Stimulated activated CD8-positive, alpha-beta memory T cell treated with anti-CD3 and anti-CD28 coated beads, Interleukin-4, amount 100 ng/mL, for 48 hours (primary cell): ENCODE data around the gene TNKS2.
A peak's percentile ranks its signal among the peaks of the same experiment; 100 is the strongest.
"Not testable (repeated sequence)": the region's sequence is repeated elsewhere in the genome, so short reads cannot be mapped to it uniquely, and the experiment has no call there.

Experiments used
- DNase-seq: peaks from one replicate; pipeline ENCODE4 v3.0.0-alpha.2; 2020

Gene TNKS2

DNA sequence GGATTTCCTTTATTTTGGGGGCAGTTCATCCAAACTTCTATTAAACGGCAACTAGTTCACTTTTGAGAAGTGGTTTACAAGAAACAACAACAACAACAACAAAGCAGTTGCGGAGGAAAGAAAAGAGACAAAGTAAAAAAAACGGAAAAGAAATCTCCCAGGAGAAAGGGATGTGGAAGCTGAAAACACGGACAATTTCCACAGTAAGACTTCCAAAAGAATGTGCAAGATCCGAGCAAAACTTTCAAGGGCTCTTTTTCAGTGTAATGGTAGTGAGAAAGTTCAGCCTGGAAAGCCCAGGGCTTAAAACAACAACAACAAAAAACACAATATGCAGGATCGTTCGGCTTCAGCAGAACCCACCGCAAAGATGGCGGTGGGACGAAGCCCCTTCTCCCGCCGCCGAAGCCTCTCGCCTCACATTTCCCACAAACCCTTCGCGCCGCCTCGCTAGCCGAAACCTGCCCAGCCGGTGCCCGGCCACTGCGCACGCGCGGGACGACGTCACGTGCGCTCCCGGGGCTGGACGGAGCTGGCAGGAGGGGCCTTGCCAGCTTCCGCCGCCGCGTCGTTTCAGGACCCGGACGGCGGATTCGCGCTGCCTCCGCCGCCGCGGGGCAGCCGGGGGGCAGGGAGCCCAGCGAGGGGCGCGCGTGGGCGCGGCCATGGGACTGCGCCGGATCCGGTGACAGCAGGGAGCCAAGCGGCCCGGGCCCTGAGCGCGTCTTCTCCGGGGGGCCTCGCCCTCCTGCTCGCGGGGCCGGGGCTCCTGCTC, at the start of gene TNKS2:
Gene TNKS2, plus strand, starts transcription at position 553 of the 775 bp plus-strand sequence. CDS start 265 bp downstream, outside the sequence.
- DNase-seq, result peak; percentile 95

DNA sequence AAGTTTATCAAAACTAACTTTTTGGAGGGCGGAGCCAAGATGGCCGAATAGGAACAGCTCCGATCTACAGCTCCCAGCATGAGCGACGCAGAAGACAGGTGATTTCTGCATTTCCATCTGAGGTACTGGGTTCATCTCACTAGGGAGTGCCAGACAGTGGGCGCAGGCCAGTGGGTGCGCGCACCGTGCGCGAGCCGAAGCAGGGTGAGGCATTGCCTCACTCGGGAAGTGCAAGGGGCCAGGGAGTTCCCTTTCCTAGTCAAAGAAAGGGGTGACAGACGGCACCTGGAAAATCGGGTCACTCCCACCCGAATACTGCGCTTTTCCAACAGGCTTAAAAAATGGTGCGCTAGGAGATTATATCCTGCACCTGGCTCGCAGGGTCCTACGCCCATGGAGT, 48.6 kb upstream of the TNKS2 start:
- not testable (repeated sequence) for DNase-seq

DNA sequence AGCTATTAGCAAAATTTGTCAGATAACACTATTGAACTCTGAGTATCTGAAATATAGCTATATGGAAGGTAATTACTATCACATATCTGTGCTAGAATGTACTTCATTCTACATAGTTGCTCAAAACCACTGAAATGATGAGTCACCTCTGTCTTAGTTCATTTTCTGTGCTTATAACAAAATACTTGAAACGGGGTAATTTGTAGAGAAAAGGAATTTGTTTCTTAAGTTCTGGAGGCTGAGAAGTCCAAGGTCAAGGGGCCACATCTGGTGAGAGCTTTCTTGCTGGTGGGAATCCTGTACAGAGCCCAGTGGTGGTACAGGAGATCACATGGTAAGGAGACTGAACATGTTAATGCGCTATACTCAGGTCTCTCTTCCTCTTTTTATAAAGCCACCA, 41.9 kb upstream of the TNKS2 start:
- DNase-seq, result no peak

DNA sequence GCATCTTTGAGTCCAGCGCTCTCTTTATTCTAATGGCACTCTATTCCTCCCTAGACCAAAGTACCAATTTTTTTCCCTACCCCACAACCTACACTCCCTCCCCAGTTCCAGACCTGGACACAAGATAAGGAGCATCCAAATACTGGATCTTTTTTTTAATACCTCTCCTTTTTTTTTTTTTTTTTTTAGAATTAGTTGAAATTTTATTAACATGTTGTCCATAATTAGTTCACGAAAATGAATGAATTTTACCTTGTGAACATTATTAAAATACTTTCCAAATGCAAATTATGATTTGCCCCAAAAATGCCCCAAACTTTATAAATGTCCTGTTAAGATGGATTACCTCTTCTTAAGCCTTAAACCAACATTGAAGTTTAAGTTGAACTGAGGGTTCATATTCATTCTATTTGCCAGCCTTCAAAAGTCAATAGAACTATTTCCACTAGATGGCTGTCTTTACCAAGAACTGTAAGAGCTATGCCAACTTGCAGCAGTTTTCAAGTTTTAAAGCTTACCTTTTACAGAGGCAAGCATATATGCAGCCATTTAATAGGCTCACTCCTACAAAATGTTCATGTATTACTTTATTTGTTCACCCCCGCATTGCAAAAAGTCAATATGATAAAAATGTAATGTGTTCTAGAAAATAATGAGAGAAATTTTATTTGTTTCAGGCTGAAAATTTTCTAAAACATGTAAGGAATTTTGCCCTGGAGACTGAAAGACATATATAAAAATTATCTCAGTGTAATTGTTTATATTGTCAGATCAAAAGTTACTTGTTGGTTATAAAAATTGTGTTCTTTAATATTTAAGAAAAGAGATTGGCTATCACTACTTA, 39.7 kb upstream of the TNKS2 start:
- no peak for DNase-seq

DNA sequence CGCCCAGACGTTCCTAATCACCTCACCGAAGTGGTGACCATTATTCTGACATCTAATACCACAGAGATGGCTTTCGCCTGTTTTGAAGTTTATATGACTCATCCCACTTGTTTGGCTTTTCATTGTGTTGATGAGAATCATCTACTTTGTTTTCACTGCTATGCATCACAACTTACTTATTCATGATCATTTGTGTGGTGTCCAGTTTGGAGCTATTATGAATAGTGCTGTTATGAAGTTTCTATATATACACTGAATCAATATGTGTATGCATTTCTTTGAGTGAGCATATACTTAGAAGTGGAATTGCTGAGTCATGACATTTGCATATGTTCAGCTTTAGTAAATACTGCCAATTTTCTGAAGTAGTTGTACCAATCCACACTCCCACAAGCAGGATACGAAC, 38.6 kb upstream of the TNKS2 start:
- no peak for DNase-seq

DNA sequence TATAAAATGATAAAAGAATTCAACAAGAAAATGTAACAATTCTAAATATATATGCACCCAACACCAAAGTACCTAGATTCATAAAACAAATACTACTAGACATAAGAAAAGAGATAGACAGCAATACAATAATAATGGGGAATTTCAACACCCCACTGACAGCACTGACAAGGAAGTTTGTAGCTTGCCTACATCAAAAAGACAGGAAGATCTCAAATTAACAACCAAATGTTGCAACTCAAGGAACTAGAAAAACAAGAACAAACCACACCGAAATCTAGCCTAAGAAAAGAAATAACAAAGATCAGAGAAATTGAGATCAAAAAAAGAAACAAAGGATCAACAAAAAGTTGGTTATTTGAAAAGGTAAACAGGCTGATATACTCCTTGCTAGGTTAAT, 36.5 kb upstream of the TNKS2 start:
- no peak for DNase-seq

DNA sequence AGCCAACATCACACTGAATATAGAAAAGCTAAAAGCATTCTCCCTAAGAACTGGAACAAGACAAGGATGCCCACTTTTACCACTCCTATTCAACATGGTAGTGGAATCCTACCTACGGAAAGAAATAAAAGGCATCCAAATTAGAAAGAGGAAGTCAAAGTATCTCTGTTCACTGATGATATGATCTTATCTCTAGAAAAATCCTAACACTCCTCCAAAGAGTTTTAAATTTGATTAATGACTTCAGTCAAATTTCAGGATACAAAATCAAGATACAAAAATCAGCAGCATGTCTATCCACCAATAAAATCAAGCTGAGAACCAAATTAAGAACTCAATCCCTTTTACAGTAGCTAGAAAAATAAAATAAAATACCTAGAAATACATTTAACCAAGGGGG, 35.3 kb upstream of the TNKS2 start:
- no peak for DNase-seq

DNA sequence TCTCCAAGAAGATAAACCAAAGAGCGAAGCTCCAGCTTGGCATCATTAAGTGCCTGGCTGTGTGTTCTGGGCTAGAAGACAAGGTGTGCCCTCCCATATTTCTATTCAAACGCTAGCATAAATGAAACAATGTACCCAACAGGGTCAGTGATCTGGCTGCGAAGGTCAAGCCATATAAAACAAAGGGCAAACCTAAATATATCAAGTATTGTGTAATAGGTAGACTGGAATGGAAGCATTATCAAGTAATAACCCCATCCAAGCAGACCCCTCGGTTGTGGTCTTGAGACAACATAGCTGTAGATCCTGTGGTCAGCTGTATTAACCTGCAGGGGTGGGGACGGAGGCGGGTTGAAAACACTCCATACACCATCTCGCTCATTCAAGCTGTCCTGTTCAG, 31.6 kb upstream of the TNKS2 start:
- no peak for DNase-seq

DNA sequence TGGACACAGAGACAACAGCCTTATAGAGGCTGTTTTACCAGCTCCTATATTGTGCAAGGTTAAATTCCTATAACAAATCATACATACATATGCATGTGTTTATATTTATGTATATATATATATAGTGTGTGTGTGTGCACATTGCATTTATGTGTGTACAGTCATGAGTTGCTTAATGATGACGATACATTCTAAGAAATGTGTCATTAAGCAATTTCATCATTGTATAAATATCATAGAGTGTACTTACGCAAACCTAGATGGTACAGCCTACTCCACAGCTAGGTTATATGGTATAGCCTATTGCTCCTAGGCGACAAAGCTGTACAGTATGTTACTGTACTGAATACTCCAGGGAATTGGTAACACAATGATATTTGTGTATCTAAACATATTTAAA, 30.1 kb upstream of the TNKS2 start:
- no peak for DNase-seq

DNA sequence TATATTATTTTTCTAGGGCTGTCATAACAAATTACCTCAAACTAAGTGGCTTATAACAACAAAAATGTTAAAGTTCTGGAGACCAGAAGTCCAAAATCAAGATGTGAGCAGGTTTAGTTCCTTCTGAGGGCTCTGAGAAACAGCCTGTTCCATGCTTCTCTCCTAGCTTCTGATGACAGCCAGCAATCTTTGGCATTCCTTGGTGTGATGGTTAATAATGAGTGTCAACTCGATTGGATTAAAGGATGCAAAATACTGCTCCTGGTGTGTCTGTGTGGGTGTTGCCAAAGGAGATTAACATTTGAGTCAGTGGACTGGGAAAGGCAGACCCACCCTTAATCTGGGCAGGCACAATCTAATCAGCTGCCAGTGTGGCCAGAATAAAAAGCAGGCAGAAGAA, 26.3 kb upstream of the TNKS2 start:
- DNase-seq, result no peak

DNA sequence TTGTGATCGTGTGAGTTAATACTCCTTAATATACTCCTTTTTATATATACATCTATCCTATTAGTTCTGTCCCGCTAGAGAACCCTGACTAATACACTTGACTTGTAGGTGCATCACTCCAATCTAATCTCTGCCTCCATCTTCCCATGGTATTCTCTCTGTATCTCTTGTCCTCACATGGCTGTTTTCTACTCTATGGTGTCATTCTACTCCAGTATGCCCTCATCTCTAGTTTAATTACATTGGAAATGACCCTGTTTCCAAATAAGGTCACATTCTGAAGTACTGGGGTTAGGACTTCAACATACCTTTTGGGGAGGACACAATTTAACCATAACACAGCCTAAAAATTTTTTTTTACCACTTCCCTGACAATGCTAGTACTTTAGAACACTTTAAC, 25.8 kb upstream of the TNKS2 start:
- no peak for DNase-seq

DNA sequence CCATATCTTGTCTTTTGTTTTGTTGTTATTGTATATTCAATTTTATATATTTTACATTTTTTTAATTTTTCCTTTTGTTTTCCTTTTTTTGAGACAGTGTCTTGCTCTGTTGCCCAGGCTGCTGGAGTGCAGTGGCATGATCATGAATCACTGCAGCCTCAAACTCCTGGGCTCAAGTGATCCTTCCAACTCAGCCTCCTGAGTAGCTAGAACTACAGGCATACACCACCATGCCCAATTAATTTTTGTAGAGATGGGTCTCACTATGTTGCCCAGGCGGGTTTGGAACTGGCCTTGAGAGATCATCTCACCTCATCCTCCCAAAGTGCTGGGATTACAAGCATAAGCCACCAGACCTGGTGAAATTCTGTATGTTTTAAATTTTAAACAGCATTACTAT, 25.4 kb upstream of the TNKS2 start:
- no peak for DNase-seq

DNA sequence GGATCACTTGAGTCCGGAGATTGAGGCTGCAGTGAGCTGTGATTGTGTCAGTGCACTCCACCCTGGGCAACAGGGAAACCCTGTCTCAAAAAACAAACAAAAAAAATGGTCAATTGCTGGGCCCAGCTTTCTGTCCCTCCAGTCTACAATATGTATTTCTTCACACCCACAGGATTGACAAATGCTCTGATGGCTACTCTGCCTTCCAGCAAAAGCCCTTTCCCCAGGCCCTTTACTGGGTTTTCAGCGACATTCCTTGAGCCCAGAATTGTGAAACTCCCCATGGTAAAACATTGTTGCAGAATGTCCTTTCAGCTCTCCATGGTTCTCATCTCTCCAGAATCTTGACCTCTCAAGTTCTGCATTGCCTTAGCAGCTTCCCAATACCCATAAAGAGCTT, 23.7 kb upstream of the TNKS2 start:
- no peak for DNase-seq

DNA sequence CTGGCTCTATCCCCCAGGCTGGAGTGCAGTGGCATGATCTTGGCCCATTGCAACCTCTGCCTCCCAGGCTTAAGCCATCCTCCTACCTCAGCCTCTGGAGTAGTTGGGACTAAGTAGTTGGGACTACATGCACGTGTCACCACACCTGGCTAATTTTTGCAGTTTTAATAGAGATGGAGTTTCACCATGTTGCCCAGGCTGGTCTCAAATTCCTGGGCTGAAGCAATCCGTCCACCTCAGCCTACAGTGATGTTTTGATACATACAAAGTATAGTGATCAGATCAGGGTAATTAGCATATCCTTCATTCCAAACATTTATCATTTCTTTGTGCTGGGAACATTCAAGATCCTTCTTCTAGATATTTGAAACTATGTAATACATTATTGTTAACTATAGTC, 22.5 kb upstream of the TNKS2 start:
- DNase-seq, result no peak

DNA sequence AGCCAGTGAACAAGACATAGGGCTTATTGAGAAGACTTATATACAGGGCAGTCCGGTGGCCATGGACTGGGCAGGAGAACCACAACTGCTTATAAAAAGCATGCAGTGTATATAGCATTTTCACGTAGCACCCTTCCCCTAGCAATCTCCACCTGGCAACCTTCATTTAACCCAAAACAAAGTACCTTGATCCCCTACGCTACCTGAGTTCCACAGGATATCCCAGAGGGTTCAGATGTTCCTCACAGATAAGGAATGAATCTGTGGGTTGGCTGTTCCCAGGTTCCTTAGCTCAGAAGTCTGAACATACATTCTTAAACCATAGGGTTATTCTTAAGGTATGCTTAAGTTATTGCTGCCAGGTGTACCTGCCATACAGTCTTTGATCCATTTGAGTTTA, 22.0 kb upstream of the TNKS2 start:
- DNase-seq, result no peak

DNA sequence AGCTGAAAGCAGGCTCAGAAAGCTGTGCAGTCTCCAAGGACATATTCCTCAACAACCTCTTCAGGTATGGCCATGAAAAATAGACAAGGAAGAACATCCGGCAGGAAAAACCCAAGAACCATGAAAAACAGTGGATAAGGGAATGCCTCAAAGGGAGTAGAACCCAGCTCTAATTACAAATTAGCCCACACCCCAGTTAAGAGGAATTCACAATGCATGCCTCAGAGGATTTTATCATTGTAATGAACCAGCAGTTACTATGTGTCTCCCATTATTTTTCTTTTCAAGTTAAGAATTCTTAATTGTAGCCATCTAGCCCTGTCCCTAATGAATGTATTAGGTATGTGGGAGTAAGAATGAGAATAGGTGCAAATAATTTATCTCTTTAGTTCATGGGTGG, 19.7 kb upstream of the TNKS2 start:
- DNase-seq, result no peak

DNA sequence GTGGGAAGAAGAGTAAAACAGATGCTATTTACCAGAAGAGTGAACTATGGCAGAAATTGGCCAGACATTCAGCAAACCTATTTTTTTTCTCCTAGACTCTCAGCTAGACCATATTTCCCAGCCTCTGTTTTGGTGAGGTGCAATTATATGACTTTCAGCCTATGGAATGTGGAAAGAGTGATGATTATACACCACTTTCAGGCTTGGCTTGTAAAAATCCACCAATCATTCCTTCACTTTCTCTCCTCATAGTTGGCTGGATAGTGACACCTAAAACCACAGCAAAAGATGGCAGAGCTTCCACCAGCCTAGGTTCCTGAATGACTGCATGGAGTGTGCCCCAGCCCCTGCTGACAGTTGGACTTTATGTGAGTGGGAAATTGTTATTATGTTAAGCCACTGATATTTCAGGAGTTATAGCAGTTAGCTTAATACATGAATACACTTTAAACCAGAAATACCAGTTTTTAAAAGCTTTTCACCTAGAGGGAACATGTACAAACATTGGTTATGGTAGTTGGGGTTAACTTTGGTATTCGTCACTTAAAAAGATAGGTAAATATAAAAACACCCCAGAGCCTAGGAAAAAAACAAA, 19.1 kb upstream of the TNKS2 start:
- DNase-seq, result no peak

DNA sequence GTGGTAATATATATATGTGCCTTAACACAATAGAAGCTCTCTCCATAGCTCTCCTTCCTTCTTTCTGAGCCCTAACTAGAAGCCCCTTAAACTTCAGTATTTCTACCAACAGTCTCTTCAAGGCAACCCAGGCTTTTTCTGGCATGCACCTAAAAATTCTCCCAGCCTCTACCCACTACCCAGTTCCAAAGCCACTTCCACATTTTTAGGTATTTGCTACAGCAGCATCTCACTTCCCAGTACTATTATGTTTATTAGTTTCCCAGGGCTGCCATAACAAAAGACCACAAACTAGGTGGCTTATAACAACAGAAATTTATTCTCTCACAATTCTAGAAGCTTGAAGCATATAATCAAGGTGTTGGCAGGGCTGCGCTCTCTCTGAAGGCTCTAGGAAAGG, 15.7 kb upstream of the TNKS2 start:
- no peak for DNase-seq

DNA sequence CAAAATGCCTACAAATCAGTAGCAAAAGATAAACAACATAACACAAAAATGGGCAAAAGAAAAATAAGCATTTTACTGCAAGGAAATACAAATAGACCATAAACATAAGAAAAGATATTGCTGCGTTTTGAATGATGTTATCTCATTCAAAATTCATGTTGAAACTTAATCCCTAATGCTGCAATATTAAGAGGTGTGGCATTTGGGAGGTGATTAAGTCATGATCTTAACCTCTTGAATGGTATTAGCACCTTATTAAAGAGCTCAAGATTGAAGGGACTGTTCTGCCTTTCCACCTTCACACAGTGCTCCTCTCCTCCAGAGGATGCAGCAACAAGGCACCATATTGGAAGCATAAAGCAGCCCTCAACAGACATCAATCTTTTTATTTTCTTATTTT, 12.4 kb upstream of the TNKS2 start:
- DNase-seq, result no peak

DNA sequence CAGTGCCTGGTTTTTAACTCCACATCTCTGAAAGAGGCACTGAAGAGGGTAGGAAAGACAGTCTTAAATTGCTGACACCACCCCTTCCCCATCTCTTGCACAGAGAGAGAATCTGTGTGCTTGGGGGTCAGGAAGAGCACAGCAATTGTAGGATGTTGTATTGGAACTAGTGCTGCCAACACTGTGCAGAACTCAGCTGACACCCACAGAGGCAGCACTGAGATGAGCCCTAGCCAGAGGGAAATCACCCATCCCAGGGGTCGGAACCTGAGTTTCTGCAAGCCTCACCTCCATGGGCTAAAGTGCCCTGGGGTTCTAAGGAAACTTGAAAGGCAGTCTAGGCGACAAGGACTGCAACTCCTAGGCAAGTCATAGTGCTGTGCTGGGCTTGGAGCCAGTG, 11.0 kb upstream of the TNKS2 start:
- DNase-seq, result no peak

DNA sequence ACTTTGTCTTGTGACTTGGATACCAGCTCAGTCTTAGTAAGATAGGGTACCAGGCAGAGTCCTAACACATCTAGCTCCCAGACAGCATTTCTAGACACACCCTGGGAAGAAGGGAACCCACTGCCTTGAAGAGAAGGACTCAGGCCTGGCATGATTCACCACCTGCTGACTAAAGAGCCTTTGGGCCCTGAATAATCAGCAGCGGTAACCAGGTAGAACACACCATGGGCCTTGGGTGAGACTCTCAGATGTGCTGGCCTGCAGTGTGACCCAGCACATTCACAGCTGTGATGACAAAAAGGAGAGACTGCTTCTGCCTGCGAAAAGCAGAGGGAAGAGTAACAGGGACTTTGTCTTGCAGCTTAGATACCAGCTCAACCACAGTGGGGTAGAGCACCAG, 10.4 kb upstream of the TNKS2 start:
- DNase-seq, result no peak

DNA sequence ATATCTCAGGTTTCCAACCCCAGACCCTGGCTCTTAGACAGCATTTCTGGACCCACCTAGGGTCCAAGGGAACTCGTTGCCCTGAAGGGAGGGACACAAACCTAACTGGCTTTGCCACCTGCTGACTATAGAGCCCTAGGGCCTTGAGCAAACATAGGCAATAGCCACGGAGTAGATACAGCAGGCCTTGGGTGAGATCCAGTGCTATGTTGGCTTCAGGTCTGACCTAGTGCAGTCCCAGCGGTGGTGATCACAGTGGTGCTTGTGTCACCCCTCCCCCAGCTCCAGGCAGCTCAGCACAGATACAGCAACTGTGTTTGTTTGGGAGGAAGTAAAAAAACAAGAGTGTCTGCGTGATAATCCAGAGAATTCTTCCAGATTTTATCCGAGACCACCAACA, 9.7 kb upstream of the TNKS2 start:
- no peak for DNase-seq

DNA sequence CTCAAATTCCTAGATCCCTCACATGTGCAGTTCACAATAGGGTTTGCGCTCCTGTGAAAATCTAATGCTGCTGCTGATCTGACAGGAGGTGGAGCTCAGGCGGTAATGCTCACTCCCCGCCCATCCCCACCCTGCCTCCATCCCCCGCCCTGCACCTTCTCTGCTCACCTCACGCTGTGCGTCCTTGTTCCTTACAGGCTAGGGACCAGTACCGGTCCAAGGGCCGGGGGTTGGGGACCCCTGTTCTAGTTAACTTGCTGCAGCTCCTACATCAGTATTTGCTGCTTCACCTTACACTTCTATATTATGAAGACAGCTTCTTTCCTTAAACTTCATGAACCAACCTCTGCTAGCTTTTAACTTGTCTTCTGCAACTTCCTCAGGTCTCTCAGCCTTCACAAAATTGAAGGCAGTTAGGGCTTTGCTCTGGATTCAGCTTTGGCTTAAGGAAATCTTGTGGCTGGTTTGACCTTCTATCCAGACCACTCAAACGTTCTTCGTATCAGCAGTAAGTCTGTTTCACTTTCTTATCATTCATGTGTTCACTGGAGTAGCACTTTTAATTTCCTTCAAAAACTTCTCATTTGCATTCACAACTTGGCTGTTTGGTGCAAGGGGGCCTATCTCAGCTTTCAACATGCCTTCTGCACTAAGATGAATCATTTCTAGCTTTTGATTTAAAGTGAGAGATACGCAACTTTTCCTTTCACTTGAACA, 1.7 kb upstream of the TNKS2 start:
- DNase-seq, result peak; percentile 68
